Epithelial cell of proximal tubule (primary cell): ENCODE data around the gene COQ8A. TPM values are rescaled to one million over a fixed set of nuclear protein-coding genes. Genes with fewer than 3 reads are reported as not detected.

Experiments
- DNase-seq: peaks from one replicate; pipeline ENCODE4 v3.0.0-alpha.2; 2011; ENCODE audit warnings: low read depth
- H3K4me3 ChIP-seq: 2 replicates; pipeline ENCODE4 v1.5.1; 2011; ENCODE audit warnings: low read depth, mild to moderate bottlenecking, low read length
- CTCF ChIP-seq: conservative IDR thresholded peaks from 2 replicates; pipeline ENCODE4 v1.5.1; 2012; ENCODE audit warnings: low read depth, mild to moderate bottlenecking, low read length
- total RNA-seq: library from RNA; depleted of rRNA; stranded (reverse); fragments of >200 nt; gene quantifications from 2 replicates; pipeline ENCODE4 v1.2.3, GENCODE V29; 2015

COQ8A gene
- total RNA-seq, 1 donor from 2014 or later = 9.8 TPM

- no peak for TF ChIP-seq CTCF
- no peak overlapping the region for H3K4me3 ChIP-seq
- DNase-seq = no peak
Measured at GRCh38 chr1:226894826-226895225, 45.3 kb upstream of the COQ8A start.

GRCh38 chr1:226895644-226896043 lies 44.5 kb upstream of the COQ8A start:
- DNase-seq = no peak
- no peak overlapping the region for H3K4me3 ChIP-seq
- no peak for TF ChIP-seq CTCF

- TF ChIP-seq CTCF = no peak
- no peak overlapping the region for H3K4me3 ChIP-seq
- DNase-seq = no peak
Measured at GRCh38 chr1:226898246-226898645, 41.8 kb upstream of the COQ8A start.

- H3K4me3 ChIP-seq = no peak overlapping the region
- DNase-seq = no peak
- TF ChIP-seq CTCF = no peak
Measured at GRCh38 chr1:226901421-226901820, 38.7 kb upstream of the COQ8A start.

- TF ChIP-seq CTCF = no peak
- no peak overlapping the region for H3K4me3 ChIP-seq
- no peak for DNase-seq
Measured at GRCh38 chr1:226902601-226903000, 37.5 kb upstream of the COQ8A start.

GRCh38 chr1:226903819-226904716 lies 36.0 kb upstream of the COQ8A start:
- no peak for TF ChIP-seq CTCF
- DNase-seq = no peak
- no peak overlapping the region for H3K4me3 ChIP-seq

GRCh38 chr1:226904772-226905171 lies 35.3 kb upstream of the COQ8A start:
- no peak for TF ChIP-seq CTCF
- no peak for DNase-seq
- no peak overlapping the region for H3K4me3 ChIP-seq
